Stimulated activated naive CD4-positive, alpha-beta T cell (primary cell): ENCODE data around the gene TIE1.

ENCODE experiments used
- DNase-seq, 6 experiments: peaks; one replicate each; lab custom pipeline; 2025; lab: John Stamatoyannopoulos, UW

TIE1 gene

GRCh38 chr1:43339584-43340232, 38.9 kb downstream of the TIE1 start:
- no peak for DNase-seq

GRCh38 chr1:43340559-43340958, 39.8 kb downstream of the TIE1 start:
- DNase-seq = no peak

- no peak for DNase-seq
Observed at GRCh38 chr1:43344267-43344850, 43.6 kb downstream of the TIE1 start.

- DNase-seq = no peak
Observed at GRCh38 chr1:43345120-43345519, 44.3 kb downstream of the TIE1 start.

GRCh38 chr1:43346636-43347035, 45.9 kb downstream of the TIE1 start:
- no peak for DNase-seq

- DNase-seq = no peak
Observed at GRCh38 chr1:43348343-43348808, 47.6 kb downstream of the TIE1 start.

GRCh38 chr1:43348809-43349593, 48.2 kb downstream of the TIE1 start:
- peak in 5 of 6 experiments; percentile 20 to 72 (median 67) for DNase-seq

GRCh38 chr1:43349594-43350306, 49.0 kb downstream of the TIE1 start:
- no peak for DNase-seq

- DNase-seq = no peak
Observed at GRCh38 chr1:43350976-43351375, 50.2 kb downstream of the TIE1 start.

GRCh38 chr1:43351421-43352350, 50.9 kb downstream of the TIE1 start:
- no peak for DNase-seq

GRCh38 chr1:43352351-43352705, 51.5 kb downstream of the TIE1 start:
- DNase-seq = no peak

DNA sequence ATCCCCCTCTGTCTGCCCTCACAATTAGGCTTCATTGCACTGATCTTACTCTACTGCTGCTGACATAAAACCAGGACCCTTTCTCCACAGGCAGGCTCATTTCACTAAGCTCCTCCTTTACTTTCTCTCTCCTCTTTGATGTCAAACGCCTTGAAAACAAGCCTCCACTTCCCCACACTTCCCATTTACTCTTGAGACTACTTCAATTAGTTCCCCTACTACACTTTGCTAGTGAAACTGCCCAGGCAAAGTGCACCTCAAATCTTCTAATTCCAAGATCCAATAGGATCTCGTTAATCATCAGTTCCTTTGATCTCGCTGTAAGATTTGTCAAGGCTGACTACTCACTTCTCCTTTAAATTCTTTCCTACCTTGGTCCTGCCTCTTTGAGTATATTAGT, 52.1 kb downstream of the TIE1 start:
- DNase-seq = no peak

GRCh38 chr1:43354471-43354870, 53.7 kb downstream of the TIE1 start:
- no peak for DNase-seq

- no peak for DNase-seq
Observed at GRCh38 chr1:43354936-43355335, 54.2 kb downstream of the TIE1 start.

- no peak for DNase-seq
Observed at GRCh38 chr1:43357251-43357650, 56.5 kb downstream of the TIE1 start.

DNA sequence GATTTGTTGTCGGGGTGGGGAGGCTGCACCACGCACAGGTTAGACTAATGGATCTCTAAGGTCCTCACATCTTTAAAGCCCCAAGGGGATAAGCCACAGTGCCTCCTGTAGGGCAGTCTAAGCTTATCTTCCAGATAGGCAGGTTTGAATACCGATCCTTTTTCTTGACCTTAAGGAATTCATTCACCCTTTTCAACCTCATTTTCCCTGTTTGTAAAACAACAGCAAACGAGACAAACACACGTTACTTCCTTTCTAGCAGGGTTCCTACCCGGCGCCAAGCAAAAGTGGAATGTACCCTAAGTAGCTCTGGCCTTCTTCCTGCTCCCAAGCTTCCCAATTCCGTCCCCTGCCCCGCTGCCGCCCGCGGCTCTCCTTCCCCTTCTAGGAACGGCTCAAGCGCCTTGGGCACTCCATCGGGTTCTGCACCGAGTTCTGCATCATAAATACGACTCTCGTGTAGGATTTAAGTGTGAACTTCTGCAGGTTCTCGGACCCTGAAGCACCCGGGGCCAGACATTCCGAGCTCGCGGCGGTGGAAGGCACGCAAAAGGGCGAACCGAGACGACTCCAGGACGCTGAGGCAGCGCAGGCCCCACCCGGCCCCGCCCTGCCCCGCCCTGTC, 57.5 kb downstream of the TIE1 start:
- DNase-seq = peak in 2 of 6 experiments; percentile 18 to 36

- DNase-seq = peak; percentile 91 to 97 (median 94)
Observed at GRCh38 chr1:43358746-43359693, 58.2 kb downstream of the TIE1 start, which contains the start of gene CDC20. Gene CDC20 (plus strand): TSS chr1:43358981. CDS start chr1:43359216, 235 bp downstream.

DNA sequence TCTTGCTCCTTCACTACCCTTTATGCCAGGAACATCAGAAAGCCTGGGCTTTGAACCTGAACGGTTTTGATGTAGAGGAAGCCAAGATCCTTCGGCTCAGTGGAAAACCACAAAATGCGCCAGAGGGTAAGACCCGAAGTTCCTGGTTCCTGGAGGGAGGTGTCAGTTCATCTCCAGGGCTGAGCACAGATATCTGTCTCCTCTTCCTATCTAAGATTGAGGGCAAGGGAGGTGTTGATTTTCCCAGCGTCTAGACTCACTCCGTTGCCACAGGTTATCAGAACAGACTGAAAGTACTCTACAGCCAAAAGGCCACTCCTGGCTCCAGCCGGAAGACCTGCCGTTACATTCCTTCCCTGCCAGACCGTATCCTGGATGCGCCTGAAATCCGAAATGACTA, 58.9 kb downstream of the TIE1 start:
- no peak for DNase-seq

DNA sequence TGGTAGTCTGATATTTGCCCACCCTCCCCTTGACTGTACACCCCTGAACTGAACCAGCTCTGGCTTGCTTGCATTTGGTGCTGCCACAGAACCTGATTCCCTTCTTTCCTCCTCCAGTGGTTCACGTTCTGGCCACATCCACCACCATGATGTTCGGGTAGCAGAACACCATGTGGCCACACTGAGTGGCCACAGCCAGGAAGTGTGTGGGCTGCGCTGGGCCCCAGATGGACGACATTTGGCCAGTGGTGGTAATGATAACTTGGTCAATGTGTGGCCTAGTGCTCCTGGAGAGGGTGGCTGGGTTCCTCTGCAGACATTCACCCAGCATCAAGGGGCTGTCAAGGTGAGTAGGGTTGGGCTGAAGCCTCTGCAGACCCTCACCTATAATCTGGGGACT, 59.8 kb downstream of the TIE1 start:
- DNase-seq = no peak
